HG02943 (cell line): Measurements from ENCODE around the gene DCAF5.
"Not testable (repeated sequence)": the region's sequence is repeated elsewhere in the genome, so short reads cannot be mapped to it uniquely, and the experiment has no call there.

ENCODE experiments used
- ATAC-seq: cut with Tn5 transposase; IDR thresholded peaks from one replicate; pipeline ENCODE4 v1.9.1; 2021; ENCODE audit warnings: mild to moderate bottlenecking, low read depth, moderate library complexity; ENCODE audit not compliant: unreplicated experiment

DCAF5 gene

GRCh38 chr14:69045857-69046475 lies 107.0 kb downstream of the DCAF5 start:
- ATAC-seq = no peak

GRCh38 chr14:69044965-69045555 lies 107.9 kb downstream of the DCAF5 start:
- no peak for ATAC-seq

GRCh38 chr14:69044296-69044695 lies 108.6 kb downstream of the DCAF5 start:
- no peak for ATAC-seq

DNA sequence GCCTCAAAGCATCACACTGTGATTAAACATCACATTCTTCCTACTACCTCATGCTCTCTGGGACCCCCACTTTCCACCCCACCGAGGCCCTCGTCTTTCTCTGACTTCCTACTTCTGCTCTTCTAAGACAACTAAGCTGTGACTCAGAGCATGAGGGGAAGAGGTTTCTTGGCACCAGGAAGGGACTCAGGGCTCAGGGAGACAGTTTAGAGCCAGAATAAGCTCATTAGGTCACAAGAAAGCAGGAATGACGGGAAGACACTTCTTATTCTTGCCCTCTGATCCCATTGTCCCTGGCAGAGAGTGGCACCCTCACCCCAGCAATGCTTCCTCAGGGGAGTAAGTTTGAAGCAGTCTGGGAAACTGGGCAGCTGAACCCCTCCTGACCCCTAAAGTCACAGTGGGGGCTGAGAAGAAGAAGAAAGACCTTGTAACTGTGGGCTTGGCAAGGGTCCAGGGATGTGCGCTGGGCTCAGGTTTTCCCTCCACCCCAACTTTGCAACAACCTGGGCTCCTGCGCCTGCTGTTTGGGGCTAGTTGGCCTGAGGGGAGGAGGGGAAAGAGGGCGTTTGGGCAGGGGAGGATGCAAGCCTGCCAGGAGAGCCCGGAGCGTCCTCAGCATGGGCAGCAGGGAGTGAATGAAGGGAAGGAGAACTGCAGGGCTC lies 109.2 kb downstream of the DCAF5 start:
- no peak for ATAC-seq

GRCh38 chr14:69042787-69043444 lies 110.0 kb downstream of the DCAF5 start:
- ATAC-seq = no peak

- ATAC-seq = no peak
These were observed 110.6 kb downstream of the DCAF5 start for GRCh38 chr14:69042299-69042698.

DNA sequence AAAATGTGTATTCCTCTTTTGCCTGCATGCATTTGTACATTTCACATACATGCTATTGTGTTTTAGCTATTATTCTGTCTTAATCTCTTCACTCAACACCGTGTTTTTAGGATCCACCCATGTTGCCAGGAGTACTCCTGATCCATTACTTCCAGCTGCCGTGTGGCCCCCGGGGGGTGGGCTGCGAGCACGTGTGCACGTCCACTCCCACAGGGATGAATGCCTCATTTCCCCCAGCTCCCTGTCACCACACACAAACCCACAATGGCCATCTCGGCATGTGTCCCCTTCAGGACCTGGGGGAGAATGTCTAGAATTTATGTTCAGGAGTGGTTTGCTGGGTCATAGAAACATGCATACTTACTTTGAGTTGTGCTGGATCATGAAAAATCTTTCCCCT lies 111.1 kb downstream of the DCAF5 start:
- ATAC-seq = no peak

GRCh38 chr14:69040353-69040752 lies 112.6 kb downstream of the DCAF5 start:
- no peak for ATAC-seq

- ATAC-seq = no peak
These were observed 113.7 kb downstream of the DCAF5 start for GRCh38 chr14:69039288-69039628.

GRCh38 chr14:69038455-69039287 lies 114.2 kb downstream of the DCAF5 start:
- no peak for ATAC-seq

DNA sequence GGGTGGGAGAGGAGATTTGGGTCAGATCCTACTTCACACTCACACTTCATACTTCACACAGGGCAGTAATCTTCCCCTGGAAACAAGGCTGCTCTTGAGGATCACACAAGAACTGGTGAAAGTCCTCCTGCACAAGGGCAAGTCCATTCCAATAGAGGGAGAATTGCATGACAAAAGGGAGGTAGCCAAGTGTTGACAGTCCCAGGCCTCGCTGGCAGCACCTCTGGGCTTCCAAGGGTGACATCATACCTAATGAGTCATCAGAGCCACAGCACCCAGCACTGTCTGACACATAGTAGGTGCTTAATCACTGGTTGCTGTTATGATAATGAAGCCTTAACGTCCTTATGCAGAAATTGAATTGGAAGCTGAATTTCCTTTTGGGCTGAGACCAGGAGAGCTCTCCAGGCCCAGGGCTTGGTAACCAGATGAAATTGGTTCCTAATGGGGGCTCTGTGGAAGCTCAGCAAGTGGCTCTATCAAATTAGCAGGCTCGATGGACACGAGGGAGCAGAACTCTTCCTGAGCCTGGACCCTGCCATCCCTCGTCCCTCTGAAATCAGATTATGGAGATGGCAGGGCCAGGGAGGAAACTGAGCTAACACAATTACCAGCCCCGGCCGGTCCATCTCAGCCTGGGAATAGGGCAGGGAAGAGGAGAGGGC lies 115.0 kb downstream of the DCAF5 start:
- no peak for ATAC-seq

- no peak for ATAC-seq
These were observed 116.0 kb downstream of the DCAF5 start for GRCh38 chr14:69036757-69037506.

GRCh38 chr14:69034612-69035262 lies 118.2 kb downstream of the DCAF5 start:
- ATAC-seq = no peak

GRCh38 chr14:69027242-69027913 lies 125.5 kb downstream of the DCAF5 start:
- no peak for ATAC-seq

DNA sequence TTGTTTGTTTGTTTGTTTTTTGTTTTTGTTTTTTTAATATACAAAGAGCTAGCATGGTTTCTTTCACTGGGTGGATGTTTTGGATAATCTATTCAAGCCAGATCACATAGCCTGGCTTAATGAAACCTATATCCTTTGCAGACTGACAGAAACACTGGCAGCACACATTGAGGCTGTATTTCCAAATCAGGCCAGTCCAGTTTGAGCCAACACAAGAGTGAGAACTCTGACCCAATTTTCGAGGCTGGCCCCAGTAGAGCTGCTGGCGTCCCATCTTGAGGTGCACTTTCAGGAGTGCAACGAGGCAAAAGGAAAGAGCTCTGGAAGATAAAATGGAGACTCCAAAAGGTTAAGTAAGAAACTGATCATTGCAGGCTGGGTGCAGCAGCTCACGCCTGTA lies 129.9 kb downstream of the DCAF5 start:
- no peak for ATAC-seq

GRCh38 chr14:69022093-69022492 lies 130.8 kb downstream of the DCAF5 start:
- not testable (repeated sequence) for ATAC-seq

GRCh38 chr14:69017706-69018105 lies 135.2 kb downstream of the DCAF5 start:
- ATAC-seq = no peak

- ATAC-seq = no peak
These were observed 138.1 kb downstream of the DCAF5 start for GRCh38 chr14:69014829-69015259.
